Gastroesophageal sphincter (tissue), 4 donors: Measurements from ENCODE around the gene FUT8. TPM values are rescaled to one million over a fixed set of nuclear protein-coding genes. Genes with fewer than 3 reads are reported as not detected.

Source experiments
- ATAC-seq: fragments of 150-250 bp; one replicate; pipeline ENCODE4 v1.9.1; 2016; ENCODE audit warnings: mild to moderate bottlenecking, moderate library complexity
- H3K27ac ChIP-seq, 4 donors: fragments of 200-600 bp; sonication (generic) in 3 of 4; 1 replicate in 3 of 4; 2 replicates in 1 of 4; pipeline ENCODE4 v1.5.1; 2016 to 2019
- H3K27me3 ChIP-seq: fragments of 200-600 bp; sonication (generic); one replicate; pipeline ENCODE4 v1.5.1; 2019
- H3K36me3 ChIP-seq, 2 donors: fragments of 200-600 bp; sonication (generic); one replicate each; pipeline ENCODE4 v1.5.1; 2019; ENCODE audit warnings: control low read depth in 1 of 2
- H3K4me1 ChIP-seq, 3 donors: fragments of 200-600 bp; sonication (generic); 1 replicate in 2 of 3; 2 replicates in 1 of 3; pipeline ENCODE4 v1.5.1; 2016 to 2019; ENCODE audit warnings: control low read depth in 2 of 3
- H3K4me3 ChIP-seq, 2 donors: fragments of 200-600 bp; sonication (generic); one replicate each; pipeline ENCODE4 v1.5.1; 2019; ENCODE audit warnings: mild to moderate bottlenecking in 1 of 2, moderate library complexity in 1 of 2
- H3K9me3 ChIP-seq, 3 donors: fragments of 200-600 bp; sonication (generic); one replicate each; pipeline ENCODE4 v1.5.1; 2017 to 2019; ENCODE audit warnings: control low read depth in 2 of 3
- EP300 ChIP-seq: sonication (generic); formaldehyde crosslinking; IDR thresholded peaks from one replicate; pipeline ENCODE4 v1.6.1; 2017; ENCODE audit warnings: antibody characterized with exemption, mild to moderate bottlenecking
- POLR2A ChIP-seq, 2 donors: fragments of 450-650 bp; IDR thresholded peaks; one replicate each; pipeline ENCODE4 v1.6.1; 2017; ENCODE audit warnings: antibody characterized with exemption in 2 of 2, mild to moderate bottlenecking in 2 of 2, moderate library complexity in 1 of 2
- POLR2AphosphoS5 ChIP-seq: sonication (generic); formaldehyde crosslinking; IDR thresholded peaks from one replicate; pipeline ENCODE4 v1.6.1; 2017; ENCODE audit warnings: antibody characterized with exemption
- WGBS, 2 donors: methylation state at CpG; one replicate each; pipeline ENCODE4 v1.1.5; 2018; ENCODE audit warnings: low coverage in 1 of 2; 5-methylcytosine and 5-hydroxymethylcytosine counted together
- total RNA-seq, 4 donors: library from RNA; depleted of rRNA; stranded (reverse); fragments of >200 nt; gene quantifications; one replicate each; pipeline ENCODE4 v1.1.0, GENCODE V29; 2016
- TF ChIP-seq, protein P1 (sequence below), 4 experiments: fragments of 200-600 bp in 2 of 4; fragments of 450-650 bp in 2 of 4; sonication (generic) in 1 of 4; IDR thresholded peaks; one replicate each; pipeline ENCODE4 v1.5.1; 2017 to 2019; ENCODE audit warnings: antibody characterized with exemption in 4 of 4, mild to moderate bottlenecking in 2 of 4, moderate library complexity in 2 of 4

Gene FUT8
- total RNA-seq, 4 donors from 2014 or later, result 16.9 to 35.2 (median 30.8) TPM

DNA sequence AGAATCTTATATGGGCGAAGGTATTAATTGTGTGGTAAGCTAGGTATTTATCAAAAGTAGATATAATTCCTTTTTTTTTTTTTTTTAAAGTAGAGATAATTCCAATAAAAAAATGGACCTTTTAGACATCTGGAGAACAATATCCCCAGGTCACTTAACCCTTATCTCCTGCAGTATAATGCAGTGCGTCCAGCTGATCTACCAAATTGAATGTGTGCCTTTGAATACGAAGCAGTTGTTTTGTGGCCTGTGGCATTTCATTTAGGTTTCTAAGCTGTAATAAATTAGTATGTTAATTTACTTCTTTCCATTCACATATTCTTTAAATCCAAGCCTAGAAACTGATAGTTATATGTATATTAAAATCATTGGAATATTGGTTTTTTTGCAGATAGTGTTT, 3.1 kb downstream of the FUT8 start:
- H3K4me3 ChIP-seq, result no peak overlapping the region
- H3K4me1 ChIP-seq, result peaks cover 0 to 24% (median 7%) of the 10 kb centered on the region in 3 donors
- no peak overlapping the region for H3K27ac ChIP-seq
- no peaks in the 10 kb centered on the region for H3K9me3 ChIP-seq
- H3K36me3 ChIP-seq, result no peaks in the 10 kb centered on the region
- WGBS, 2 donors, result 86 to 88% methylated on average over 3 of the region's 3 CpGs
- H3K27me3 ChIP-seq, result no peaks in the 10 kb centered on the region
- ATAC-seq, result no peak
- TF ChIP-seq EP300, result no peak
- TF ChIP-seq POLR2A (IDR thresholded peaks at IDR 0.05), result no peak
- TF ChIP-seq, protein P1, sequence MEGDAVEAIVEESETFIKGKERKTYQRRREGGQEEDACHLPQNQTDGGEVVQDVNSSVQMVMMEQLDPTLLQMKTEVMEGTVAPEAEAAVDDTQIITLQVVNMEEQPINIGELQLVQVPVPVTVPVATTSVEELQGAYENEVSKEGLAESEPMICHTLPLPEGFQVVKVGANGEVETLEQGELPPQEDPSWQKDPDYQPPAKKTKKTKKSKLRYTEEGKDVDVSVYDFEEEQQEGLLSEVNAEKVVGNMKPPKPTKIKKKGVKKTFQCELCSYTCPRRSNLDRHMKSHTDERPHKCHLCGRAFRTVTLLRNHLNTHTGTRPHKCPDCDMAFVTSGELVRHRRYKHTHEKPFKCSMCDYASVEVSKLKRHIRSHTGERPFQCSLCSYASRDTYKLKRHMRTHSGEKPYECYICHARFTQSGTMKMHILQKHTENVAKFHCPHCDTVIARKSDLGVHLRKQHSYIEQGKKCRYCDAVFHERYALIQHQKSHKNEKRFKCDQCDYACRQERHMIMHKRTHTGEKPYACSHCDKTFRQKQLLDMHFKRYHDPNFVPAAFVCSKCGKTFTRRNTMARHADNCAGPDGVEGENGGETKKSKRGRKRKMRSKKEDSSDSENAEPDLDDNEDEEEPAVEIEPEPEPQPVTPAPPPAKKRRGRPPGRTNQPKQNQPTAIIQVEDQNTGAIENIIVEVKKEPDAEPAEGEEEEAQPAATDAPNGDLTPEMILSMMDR (IDR thresholded peaks at IDR 0.05), result no peak
- TF ChIP-seq POLR2AphosphoS5, result no peak

DNA sequence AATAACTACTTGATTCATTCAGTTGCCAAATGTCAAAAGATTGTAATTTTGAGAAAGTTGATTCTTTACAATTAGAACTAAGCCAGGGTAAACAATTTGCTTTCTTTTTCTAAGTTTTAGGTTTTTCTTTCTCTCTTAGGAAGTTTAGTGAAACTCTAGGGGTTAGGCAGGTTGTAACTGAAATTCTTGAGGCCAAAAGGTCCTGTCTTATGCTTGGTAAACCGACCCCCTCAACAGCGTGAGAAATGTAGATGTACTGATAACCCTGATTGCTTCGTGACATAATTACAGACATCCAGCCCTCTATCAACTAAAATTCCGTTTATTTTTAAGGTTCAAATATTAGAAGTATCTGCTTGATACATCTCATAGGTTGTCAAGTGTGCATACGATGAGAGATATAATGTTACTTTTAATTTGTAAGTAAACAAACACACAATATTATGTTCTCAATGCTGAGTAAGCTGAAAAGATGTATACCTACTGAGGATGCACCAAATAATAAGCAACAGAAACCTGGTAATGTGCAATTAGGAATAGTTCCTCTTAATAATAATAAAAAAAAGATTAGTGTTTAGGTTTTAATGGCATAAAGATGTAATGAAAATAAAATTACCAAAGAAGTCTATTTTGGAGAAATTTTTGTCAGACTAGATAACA, 7.2 kb downstream of the FUT8 start:
- no peak overlapping the region for H3K4me3 ChIP-seq
- no peaks in the 10 kb centered on the region for H3K36me3 ChIP-seq
- H3K4me1 ChIP-seq, result peaks cover 0 to 1% (median 0%) of the 10 kb centered on the region in 3 donors
- TF ChIP-seq EP300, result no peak
- TF ChIP-seq, protein P1 (IDR thresholded peaks at IDR 0.05), result no peak
- no peak for TF ChIP-seq POLR2A (IDR thresholded peaks at IDR 0.05)
- no peak for TF ChIP-seq POLR2AphosphoS5
- no peaks in the 10 kb centered on the region for H3K9me3 ChIP-seq
- H3K27ac ChIP-seq, result no peak overlapping the region
- no peaks in the 10 kb centered on the region for H3K27me3 ChIP-seq
- 72 to 79% methylated on average over 5 of the region's 5 CpGs for WGBS, 2 donors
- no peak for ATAC-seq

DNA sequence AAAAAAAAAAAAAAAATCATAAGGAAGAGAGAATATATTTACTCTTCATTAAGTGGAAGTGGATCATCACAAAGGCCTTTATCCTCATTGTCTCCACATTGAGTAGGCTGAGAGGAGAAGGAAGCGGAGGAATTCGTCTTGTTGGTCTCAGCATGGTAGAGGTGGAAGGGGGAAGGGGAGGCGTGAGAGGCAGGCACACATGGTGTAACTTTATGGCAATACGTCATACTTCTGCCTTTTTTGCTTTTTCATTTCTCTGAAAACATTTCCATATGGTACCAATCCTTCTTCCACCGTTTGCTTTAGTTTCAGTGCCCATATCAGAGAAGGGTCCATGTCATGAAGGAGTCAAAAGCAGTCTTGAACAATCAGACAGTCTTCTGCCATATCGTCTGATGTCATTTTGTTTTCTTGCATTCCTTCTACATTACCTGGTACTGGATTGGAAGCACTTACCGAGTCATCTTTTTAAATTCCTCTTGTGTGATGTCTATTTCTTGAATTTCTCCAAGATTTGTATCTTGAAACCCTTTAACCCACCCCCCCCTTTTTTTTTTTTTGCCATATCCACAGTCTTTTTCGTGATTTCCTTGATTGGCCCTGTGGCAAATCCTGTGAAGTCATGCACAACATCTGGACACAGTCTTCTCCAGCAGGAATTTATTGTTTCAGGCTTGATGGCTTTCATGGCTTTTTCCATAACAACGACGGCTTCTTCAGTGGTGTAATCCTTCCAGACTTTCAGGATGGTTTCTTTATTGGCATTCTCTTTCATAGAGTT, 8.9 kb downstream of the FUT8 start:
- no peak overlapping the region for H3K27ac ChIP-seq
- 68 to 83% methylated on average over 10 of the region's 10 CpGs for WGBS, 2 donors
- H3K36me3 ChIP-seq, result no peaks in the 10 kb centered on the region
- H3K27me3 ChIP-seq, result no peaks in the 10 kb centered on the region
- no peaks in the 10 kb centered on the region for H3K4me1 ChIP-seq
- no peak for ATAC-seq
- no peak overlapping the region for H3K4me3 ChIP-seq
- TF ChIP-seq, protein P1 (IDR thresholded peaks at IDR 0.05), result no peak
- TF ChIP-seq POLR2AphosphoS5 (no peak), POLR2A (IDR thresholded peaks at IDR 0.05) (no peak), EP300 (no peak)
- H3K9me3 ChIP-seq, result no peaks in the 10 kb centered on the region

DNA sequence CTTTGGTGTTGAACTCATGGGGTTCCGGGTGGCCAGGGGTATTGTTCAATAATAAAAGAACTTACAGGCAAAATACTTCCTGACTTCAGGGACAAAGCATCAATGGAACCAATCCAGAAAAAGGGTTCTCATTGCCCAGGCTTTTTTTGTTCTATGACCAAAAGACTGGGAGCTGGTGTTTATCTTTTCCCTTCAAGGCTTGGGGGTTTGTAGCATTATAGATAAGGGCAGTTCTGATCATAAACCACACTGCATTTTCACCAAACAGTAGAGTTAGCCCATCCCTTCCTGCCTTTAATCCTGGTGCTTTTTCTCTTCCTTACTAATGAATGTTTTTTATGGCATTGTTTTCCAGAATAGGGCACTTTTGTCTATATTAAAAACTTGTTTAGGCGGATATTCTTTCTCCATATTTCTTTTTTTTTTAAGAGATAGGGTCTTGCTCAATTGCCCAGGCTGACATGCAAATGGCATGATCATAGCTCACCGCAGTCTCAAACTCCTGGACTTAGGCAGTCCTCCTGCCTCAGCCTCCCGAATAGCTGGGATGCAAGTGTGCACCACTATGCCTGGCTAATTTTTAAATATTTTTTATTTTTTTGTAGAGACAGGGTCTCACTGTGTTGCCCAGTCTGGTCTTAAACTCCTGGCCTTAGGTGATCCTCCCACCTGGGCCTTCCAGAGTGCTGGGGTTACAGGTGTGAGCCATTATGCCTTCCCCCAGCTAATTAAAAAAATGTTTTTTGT, 9.7 kb downstream of the FUT8 start:
- no peak for ATAC-seq

More for the DNA sequence above, 9.7 kb downstream of the FUT8 start:
- no peaks in the 10 kb centered on the region for H3K4me1 ChIP-seq
- no peak overlapping the region for H3K27ac ChIP-seq
- H3K9me3 ChIP-seq, result no peaks in the 10 kb centered on the region
- 93% methylated on average over 4 of the region's 4 CpGs; no CpG with 5 or more reads in 1 of the 2 donors for WGBS, 2 donors
- TF ChIP-seq, protein P1 (IDR thresholded peaks at IDR 0.05), result no peak
- TF ChIP-seq POLR2A (IDR thresholded peaks at IDR 0.05) (no peak), POLR2AphosphoS5 (no peak), EP300 (no peak)
- H3K36me3 ChIP-seq, result no peaks in the 10 kb centered on the region
- H3K27me3 ChIP-seq, result no peaks in the 10 kb centered on the region
- H3K4me3 ChIP-seq, result no peak overlapping the region
